Measurements from ENCODE around the gene EGR1.

- TF ChIP-seq, protein P1, sequence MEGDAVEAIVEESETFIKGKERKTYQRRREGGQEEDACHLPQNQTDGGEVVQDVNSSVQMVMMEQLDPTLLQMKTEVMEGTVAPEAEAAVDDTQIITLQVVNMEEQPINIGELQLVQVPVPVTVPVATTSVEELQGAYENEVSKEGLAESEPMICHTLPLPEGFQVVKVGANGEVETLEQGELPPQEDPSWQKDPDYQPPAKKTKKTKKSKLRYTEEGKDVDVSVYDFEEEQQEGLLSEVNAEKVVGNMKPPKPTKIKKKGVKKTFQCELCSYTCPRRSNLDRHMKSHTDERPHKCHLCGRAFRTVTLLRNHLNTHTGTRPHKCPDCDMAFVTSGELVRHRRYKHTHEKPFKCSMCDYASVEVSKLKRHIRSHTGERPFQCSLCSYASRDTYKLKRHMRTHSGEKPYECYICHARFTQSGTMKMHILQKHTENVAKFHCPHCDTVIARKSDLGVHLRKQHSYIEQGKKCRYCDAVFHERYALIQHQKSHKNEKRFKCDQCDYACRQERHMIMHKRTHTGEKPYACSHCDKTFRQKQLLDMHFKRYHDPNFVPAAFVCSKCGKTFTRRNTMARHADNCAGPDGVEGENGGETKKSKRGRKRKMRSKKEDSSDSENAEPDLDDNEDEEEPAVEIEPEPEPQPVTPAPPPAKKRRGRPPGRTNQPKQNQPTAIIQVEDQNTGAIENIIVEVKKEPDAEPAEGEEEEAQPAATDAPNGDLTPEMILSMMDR (IDR thresholded peaks at IDR 0.05) = no peak
- no peak for TF ChIP-seq POLR2A (IDR thresholded peaks at IDR 0.05)
Observed at GRCh38 chr5:138452720-138453119, 12.6 kb upstream of the EGR1 start.
